ENCODE results near the gene PATE2.
A peak's percentile ranks its signal among the peaks of the same experiment; 100 is the strongest.

PATE2 gene

DNA sequence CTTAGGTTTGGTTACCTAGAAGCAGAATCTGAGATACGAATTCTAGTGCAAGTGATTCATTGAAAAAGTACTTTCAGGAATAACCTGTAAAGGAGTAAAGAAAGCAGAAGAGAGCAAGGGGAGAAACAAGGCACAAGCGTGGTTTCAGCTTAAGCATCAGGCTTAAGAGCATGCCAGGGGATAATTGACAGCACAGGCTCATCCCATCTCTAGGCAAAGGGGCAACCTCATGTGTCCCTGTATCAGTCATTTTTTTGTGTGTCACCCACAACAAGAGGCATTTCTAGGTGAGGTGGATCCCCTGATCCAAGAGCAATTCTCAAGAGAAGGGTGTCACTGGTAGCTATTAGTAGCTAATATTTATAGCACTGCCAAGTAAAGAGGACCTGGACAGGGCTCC, 8.0 kb downstream of the PATE2 start:
- H3K36me3 Mint-ChIP-seq (ENCODE audit: low read depth): no peaks in the 10 kb centered on the region
- H3K4me1 Mint-ChIP-seq: peaks cover 22% of the 10 kb centered on the region
- TF ChIP-seq, protein P1, sequence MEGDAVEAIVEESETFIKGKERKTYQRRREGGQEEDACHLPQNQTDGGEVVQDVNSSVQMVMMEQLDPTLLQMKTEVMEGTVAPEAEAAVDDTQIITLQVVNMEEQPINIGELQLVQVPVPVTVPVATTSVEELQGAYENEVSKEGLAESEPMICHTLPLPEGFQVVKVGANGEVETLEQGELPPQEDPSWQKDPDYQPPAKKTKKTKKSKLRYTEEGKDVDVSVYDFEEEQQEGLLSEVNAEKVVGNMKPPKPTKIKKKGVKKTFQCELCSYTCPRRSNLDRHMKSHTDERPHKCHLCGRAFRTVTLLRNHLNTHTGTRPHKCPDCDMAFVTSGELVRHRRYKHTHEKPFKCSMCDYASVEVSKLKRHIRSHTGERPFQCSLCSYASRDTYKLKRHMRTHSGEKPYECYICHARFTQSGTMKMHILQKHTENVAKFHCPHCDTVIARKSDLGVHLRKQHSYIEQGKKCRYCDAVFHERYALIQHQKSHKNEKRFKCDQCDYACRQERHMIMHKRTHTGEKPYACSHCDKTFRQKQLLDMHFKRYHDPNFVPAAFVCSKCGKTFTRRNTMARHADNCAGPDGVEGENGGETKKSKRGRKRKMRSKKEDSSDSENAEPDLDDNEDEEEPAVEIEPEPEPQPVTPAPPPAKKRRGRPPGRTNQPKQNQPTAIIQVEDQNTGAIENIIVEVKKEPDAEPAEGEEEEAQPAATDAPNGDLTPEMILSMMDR (IDR thresholded peaks at IDR 0.05): no peak
- no peak for DNase-seq
- no peak overlapping the region for H3K4me3 Mint-ChIP-seq
- H3K27me3 Mint-ChIP-seq (ENCODE audit: low read depth, poor library complexity): no peaks in the 10 kb centered on the region
- peak overlapping the region; percentile 4 for H3K27ac Mint-ChIP-seq
- H3K9me3 Mint-ChIP-seq: no peaks in the 10 kb centered on the region

DNA sequence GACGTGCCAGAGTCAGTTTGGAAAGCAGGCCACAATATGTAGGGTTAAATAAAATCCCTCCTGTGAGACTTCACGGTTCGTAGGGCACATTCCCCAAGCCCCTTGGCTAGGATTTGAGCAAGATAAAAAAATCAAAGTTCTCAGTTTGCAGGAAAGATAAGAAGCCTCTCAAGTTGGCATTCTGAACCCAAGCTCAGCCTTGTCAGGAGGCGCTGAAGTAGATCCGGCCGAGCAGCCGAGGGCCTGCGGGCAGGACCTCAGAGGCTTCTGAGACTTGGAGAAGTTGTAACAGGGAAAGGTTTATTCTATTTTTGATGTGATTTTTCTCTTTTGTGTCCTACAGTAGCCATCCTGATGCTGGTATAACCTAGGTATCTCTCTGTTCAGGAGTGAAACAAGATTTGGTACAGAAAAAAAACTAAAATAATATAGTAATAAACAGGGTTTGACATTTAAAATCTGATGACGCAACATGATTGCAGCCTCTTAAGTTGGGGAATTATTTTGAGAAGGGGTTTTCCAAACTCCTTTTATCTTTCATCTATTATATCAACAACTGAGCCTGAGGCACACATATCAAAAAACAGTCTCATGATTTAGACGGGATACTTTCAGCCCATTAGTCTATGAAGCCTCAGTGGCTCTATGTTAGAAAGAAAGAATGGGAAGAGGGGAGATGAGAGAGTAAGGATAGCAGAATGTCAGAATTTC, 10.1 kb downstream of the PATE2 start:
- Mint-ChIP-seq H3K9me3 (no peaks in the 10 kb centered on the region), H3K4me3 (no peak overlapping the region), H3K36me3 (ENCODE audit: low read depth) (no peaks in the 10 kb centered on the region), H3K27me3 (ENCODE audit: low read depth, poor library complexity) (no peaks in the 10 kb centered on the region), H3K4me1 (peaks cover 22% of the 10 kb centered on the region), H3K27ac (peak overlapping the region; percentile 70)
- DNase-seq: peak; percentile 12
- TF ChIP-seq, protein P1 (IDR thresholded peaks at IDR 0.05): no peak

DNA sequence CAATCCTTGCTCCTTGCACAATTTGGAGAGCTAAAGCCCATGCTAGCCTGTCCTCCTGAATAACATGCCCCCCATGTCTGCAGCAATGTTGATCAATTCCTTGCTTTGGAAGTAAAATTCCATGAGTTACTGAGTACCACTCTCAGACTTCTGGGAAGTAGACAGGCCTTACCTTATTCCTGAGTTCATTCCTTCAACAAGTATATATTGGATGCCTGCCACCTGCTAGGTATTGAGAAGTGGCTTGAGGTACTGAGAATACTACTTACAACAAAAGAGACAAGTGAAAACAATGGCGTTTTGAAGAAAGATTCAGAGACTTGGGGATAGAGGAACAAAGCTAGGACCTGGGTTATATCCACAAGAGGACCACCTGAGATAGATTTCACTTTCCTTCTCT, 12.4 kb downstream of the PATE2 start:
- no peaks in the 10 kb centered on the region for H3K9me3 Mint-ChIP-seq
- H3K36me3 Mint-ChIP-seq (ENCODE audit: low read depth): no peaks in the 10 kb centered on the region
- DNase-seq: no peak
- TF ChIP-seq, protein P1 (IDR thresholded peaks at IDR 0.05): no peak
- no peak overlapping the region for H3K27ac Mint-ChIP-seq
- peaks cover 22% of the 10 kb centered on the region for H3K4me1 Mint-ChIP-seq
- H3K4me3 Mint-ChIP-seq: no peak overlapping the region
- H3K27me3 Mint-ChIP-seq (ENCODE audit: low read depth, poor library complexity): no peaks in the 10 kb centered on the region

DNA sequence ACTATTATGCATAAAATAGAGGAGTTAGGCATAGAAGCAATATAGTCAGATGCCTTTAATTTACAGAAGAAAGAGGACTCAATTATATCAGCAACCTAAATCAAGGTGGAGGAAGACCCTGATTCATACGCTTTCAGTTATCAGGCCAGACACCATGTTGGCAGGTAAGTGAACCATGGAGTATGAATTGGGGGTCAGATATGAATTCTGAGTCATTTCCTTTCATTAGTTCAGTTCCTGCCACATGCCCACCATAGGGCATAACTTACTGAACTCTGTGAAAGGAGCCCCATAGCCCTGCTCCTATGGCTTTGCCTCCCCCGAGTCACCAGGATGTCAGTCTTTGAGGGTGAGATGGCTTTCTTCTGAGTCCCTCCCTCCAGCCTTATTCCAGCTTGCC, 15.1 kb downstream of the PATE2 start:
- DNase-seq: no peak
- Mint-ChIP-seq H3K9me3 (peaks cover 23% of the 10 kb centered on the region), H3K27ac (no peak overlapping the region), H3K4me3 (no peak overlapping the region), H3K36me3 (ENCODE audit: low read depth) (no peaks in the 10 kb centered on the region), H3K4me1 (peaks cover 16% of the 10 kb centered on the region), H3K27me3 (ENCODE audit: low read depth, poor library complexity) (peaks cover 6% of the 10 kb centered on the region)
- TF ChIP-seq, protein P1 (IDR thresholded peaks at IDR 0.05): no peak

DNA sequence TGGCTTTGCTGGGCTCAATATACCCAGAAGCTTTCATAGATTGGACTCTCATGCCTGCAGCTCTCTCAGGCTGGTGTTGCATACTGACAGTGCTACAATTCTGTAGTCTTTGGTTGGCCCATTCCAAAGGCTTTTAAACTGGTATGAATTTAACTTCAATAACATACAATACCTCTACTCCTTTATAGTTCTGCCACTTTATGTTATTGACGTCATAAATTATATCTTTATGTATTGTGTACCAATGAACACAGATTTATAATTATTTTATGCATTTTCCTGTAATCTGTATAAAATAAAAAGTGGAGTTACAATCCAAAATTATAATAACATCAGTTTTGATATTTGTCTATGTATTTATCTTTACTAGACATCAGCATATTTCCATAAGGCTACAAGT, 16.2 kb downstream of the PATE2 start:
- DNase-seq: no peak
- no peaks in the 10 kb centered on the region for H3K36me3 Mint-ChIP-seq (ENCODE audit: low read depth)
- no peak overlapping the region for H3K4me3 Mint-ChIP-seq
- H3K27me3 Mint-ChIP-seq (ENCODE audit: low read depth, poor library complexity): peaks cover 6% of the 10 kb centered on the region
- no peak overlapping the region for H3K27ac Mint-ChIP-seq
- TF ChIP-seq, protein P1 (IDR thresholded peaks at IDR 0.05): no peak
- H3K4me1 Mint-ChIP-seq: peaks cover 6% of the 10 kb centered on the region
- peaks cover 33% of the 10 kb centered on the region for H3K9me3 Mint-ChIP-seq

DNA sequence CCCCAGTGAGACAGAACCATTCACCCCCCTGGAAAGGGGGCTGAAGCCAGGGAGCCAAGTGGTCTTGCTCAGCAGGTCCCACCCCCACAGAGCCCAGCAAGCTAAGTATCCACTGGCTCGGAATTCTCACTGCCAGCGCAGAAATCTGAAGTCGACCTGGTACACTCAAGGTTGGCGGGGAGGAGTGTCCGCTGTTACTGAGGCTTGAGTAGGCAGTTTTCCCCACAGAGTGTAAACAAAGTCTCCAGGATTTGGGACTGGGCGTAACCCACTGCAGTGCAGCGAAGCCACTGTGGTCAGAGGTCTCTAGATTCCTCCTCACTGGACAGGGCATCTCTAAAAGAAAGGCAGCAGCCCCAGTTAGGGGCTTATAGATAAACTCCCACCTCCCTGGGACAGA, 22.6 kb downstream of the PATE2 start:
- Mint-ChIP-seq H3K27ac (no peak overlapping the region), H3K4me3 (no peak overlapping the region)

More for the DNA sequence above, 22.6 kb downstream of the PATE2 start:
- H3K27me3 Mint-ChIP-seq (ENCODE audit: low read depth, poor library complexity): peaks cover 11% of the 10 kb centered on the region
- no peak for DNase-seq
- H3K9me3 Mint-ChIP-seq: peaks cover 39% of the 10 kb centered on the region
- no peaks in the 10 kb centered on the region for H3K4me1 Mint-ChIP-seq
- TF ChIP-seq, protein P1 (IDR thresholded peaks at IDR 0.05): no peak
- no peaks in the 10 kb centered on the region for H3K36me3 Mint-ChIP-seq (ENCODE audit: low read depth)
